Neural cell (in vitro differentiated cells): ENCODE results near the gene SRD5A1.

Source experiments
- CTCF ChIP-seq: fragments of 450-650 bp; IDR thresholded peaks from 2 replicates; pipeline ENCODE4 v1.5.1; 2014; ENCODE audit warnings: antibody characterized with exemption, mild to moderate bottlenecking, moderate library complexity; ENCODE audit not compliant: poor library complexity, severe bottlenecking
- POLR2AphosphoS5 ChIP-seq: IDR thresholded peaks from 2 replicates; pipeline ENCODE4 v1.6.1; 2012
- TAF1 ChIP-seq: IDR thresholded peaks from 2 replicates; pipeline ENCODE4 v1.6.1; 2012; ENCODE audit warnings: low read depth

DNA sequence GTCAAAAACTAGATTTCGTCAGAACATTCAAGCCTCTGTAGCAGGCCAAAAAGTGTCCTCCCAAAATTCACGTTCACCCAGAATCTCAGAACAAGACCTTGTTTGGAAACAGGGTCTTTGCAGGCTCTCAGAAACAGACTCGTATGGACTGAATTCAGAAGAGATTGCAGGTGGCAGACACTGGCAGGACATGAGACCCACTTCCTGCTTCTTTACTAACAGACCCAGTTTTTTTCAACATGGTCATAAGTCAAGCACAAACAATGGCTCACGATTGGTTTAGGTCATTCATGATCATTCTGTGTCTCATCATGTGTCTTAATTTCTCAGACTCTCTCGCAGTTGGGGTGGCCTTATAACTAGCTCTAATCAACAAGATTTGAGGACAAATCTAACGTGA is 74.6 kb downstream of the SRD5A1 start:
- TF ChIP-seq TAF1 = no peak
- no peak for TF ChIP-seq POLR2AphosphoS5
- no peak for TF ChIP-seq CTCF
